Stimulated activated naive CD8-positive, alpha-beta T cell treated with anti-CD3 and anti-CD28 coated beads, Interleukin-15, amount 100 ng/mL, for 72 hours (primary cell): ENCODE measurements around the gene INTS11.

Experiments
- ATAC-seq: fragments of 150-1000 bp; cut with Tn5 transposase; 2 replicates; pipeline ENCODE4 v1.10.0; 2021; ENCODE audit warnings: mild to moderate bottlenecking, moderate library complexity
- DNase-seq, 2 donors: peaks; one replicate each; pipeline ENCODE4 v3.0.0; 2021 to 2022
- H3K27ac Mint-ChIP-seq, 2 donors: one replicate each; pipeline ENCODE4 v1.8.0; 2022; ENCODE audit warnings: mild to moderate bottlenecking in 2 of 2, mixed read lengths in 2 of 2, moderate library complexity in 2 of 2
- H3K27me3 Mint-ChIP-seq: one replicate; pipeline ENCODE4 v1.8.0; 2022; ENCODE audit warnings: mixed read lengths
- H3K4me1 Mint-ChIP-seq: one replicate; pipeline ENCODE4 v1.8.0; 2022; ENCODE audit warnings: mild to moderate bottlenecking, mixed read lengths
- H3K4me3 Mint-ChIP-seq, 2 donors: one replicate each; pipeline ENCODE4 v1.8.0; 2022; ENCODE audit warnings: mild to moderate bottlenecking in 2 of 2, mixed read lengths in 2 of 2, moderate library complexity in 1 of 2
- H3K9me3 Mint-ChIP-seq, 2 donors: one replicate each; pipeline ENCODE4 v1.8.0; 2022; ENCODE audit warnings: mixed read lengths in 2 of 2

INTS11 gene

GRCh38 chr1:1272341-1273208 is 51.9 kb downstream of the INTS11 start:
- no peaks in the 10 kb centered on the region for H3K27me3 Mint-ChIP-seq
- peak overlapping the region; percentile 89 to 97 for H3K27ac Mint-ChIP-seq
- no peaks in the 10 kb centered on the region for H3K9me3 Mint-ChIP-seq
- H3K4me3 Mint-ChIP-seq: peak overlapping the region; percentile 88 to 89
- peaks cover 56% of the 10 kb centered on the region for H3K4me1 Mint-ChIP-seq
- no peak for ATAC-seq
- DNase-seq: no peak

GRCh38 chr1:1270813-1271212 is 53.6 kb downstream of the INTS11 start:
- peak overlapping the region; percentile 76 to 81 for H3K27ac Mint-ChIP-seq
- no peaks in the 10 kb centered on the region for H3K27me3 Mint-ChIP-seq

GRCh38 chr1:1268284-1268682 is 56.2 kb downstream of the INTS11 start:
- DNase-seq (no peak), ATAC-seq (no peak)
- H3K4me1 Mint-ChIP-seq: peaks cover 62% of the 10 kb centered on the region
- H3K27ac Mint-ChIP-seq: no peak overlapping the region
- no peaks in the 10 kb centered on the region for H3K9me3 Mint-ChIP-seq
- no peaks in the 10 kb centered on the region for H3K27me3 Mint-ChIP-seq
- no peak overlapping the region for H3K4me3 Mint-ChIP-seq

More at GRCh38 chr1:1270813-1271212, 53.6 kb downstream of the INTS11 start:
- H3K4me1 Mint-ChIP-seq: peaks cover 66% of the 10 kb centered on the region
- H3K9me3 Mint-ChIP-seq: no peaks in the 10 kb centered on the region
- ATAC-seq (no peak), DNase-seq (no peak)
- peak overlapping the region; percentile 69 to 88 for H3K4me3 Mint-ChIP-seq

- no peaks in the 10 kb centered on the region for H3K9me3 Mint-ChIP-seq
These were observed 56.8 kb downstream of the INTS11 start for GRCh38 chr1:1267488-1268283.

GRCh38 chr1:1264868-1265272 is 59.6 kb downstream of the INTS11 start:
- no peaks in the 10 kb centered on the region for H3K27me3 Mint-ChIP-seq
- DNase-seq (no peak), ATAC-seq (no peak)
- peaks cover 49% of the 10 kb centered on the region for H3K4me1 Mint-ChIP-seq
- no peaks in the 10 kb centered on the region for H3K9me3 Mint-ChIP-seq
- no peak overlapping the region for H3K27ac Mint-ChIP-seq
- no peak overlapping the region for H3K4me3 Mint-ChIP-seq

More at GRCh38 chr1:1267488-1268283, 56.8 kb downstream of the INTS11 start:
- ATAC-seq: no peak
- no peak for DNase-seq
- H3K4me1 Mint-ChIP-seq: peaks cover 63% of the 10 kb centered on the region
- H3K4me3 Mint-ChIP-seq: no peak overlapping the region
- no peaks in the 10 kb centered on the region for H3K27me3 Mint-ChIP-seq
- H3K27ac Mint-ChIP-seq: no peak overlapping the region

- Mint-ChIP-seq H3K27me3 (no peaks in the 10 kb centered on the region), H3K27ac (no peak overlapping the region), H3K9me3 (no peaks in the 10 kb centered on the region), H3K4me3 (no peak overlapping the region), H3K4me1 (peaks cover 50% of the 10 kb centered on the region)
- DNase-seq (no peak), ATAC-seq (no peak)
These were observed 60.4 kb downstream of the INTS11 start for GRCh38 chr1:1264026-1264425.

- Mint-ChIP-seq H3K27ac (no peak overlapping the region), H3K9me3 (no peaks in the 10 kb centered on the region), H3K4me1 (peaks cover 42% of the 10 kb centered on the region), H3K27me3 (no peaks in the 10 kb centered on the region), H3K4me3 (no peak overlapping the region)
- ATAC-seq: no peak
- DNase-seq: no peak
These were observed 61.7 kb downstream of the INTS11 start for GRCh38 chr1:1262758-1263157.

- H3K9me3 Mint-ChIP-seq: no peaks in the 10 kb centered on the region
- H3K4me1 Mint-ChIP-seq: peaks cover 38% of the 10 kb centered on the region
- no peak for ATAC-seq
These were observed 62.4 kb downstream of the INTS11 start for GRCh38 chr1:1262071-1262470.

More at GRCh38 chr1:1262071-1262470, 62.4 kb downstream of the INTS11 start:
- H3K27ac Mint-ChIP-seq: peak overlapping the region in 1 of 2 donors; percentile 59
- DNase-seq: no peak
- H3K27me3 Mint-ChIP-seq: no peaks in the 10 kb centered on the region
- no peak overlapping the region for H3K4me3 Mint-ChIP-seq
